Stimulated activated naive CD8-positive, alpha-beta T cell treated with anti-CD3 and anti-CD28 coated beads, Interleukin-15, amount 100 ng/mL, for 72 hours (primary cell): ENCODE results near the gene TRIM43.
"Not testable (repeated sequence)": the region's sequence is repeated elsewhere in the genome, so short reads cannot be mapped to it uniquely, and the experiment has no call there.

Experiments used
- ATAC-seq: fragments of 150-1000 bp; cut with Tn5 transposase; 2 replicates; pipeline ENCODE4 v1.10.0; 2021; ENCODE audit warnings: mild to moderate bottlenecking, moderate library complexity
- DNase-seq, 2 donors: peaks; one replicate each; pipeline ENCODE4 v3.0.0; 2021 to 2022
- H3K27ac Mint-ChIP-seq, 2 donors: one replicate each; pipeline ENCODE4 v1.8.0; 2022; ENCODE audit warnings: mild to moderate bottlenecking in 2 of 2, mixed read lengths in 2 of 2, moderate library complexity in 2 of 2
- H3K27me3 Mint-ChIP-seq: one replicate; pipeline ENCODE4 v1.8.0; 2022; ENCODE audit warnings: mixed read lengths
- H3K4me1 Mint-ChIP-seq: one replicate; pipeline ENCODE4 v1.8.0; 2022; ENCODE audit warnings: mild to moderate bottlenecking, mixed read lengths
- H3K4me3 Mint-ChIP-seq, 2 donors: one replicate each; pipeline ENCODE4 v1.8.0; 2022; ENCODE audit warnings: mild to moderate bottlenecking in 2 of 2, mixed read lengths in 2 of 2, moderate library complexity in 1 of 2
- H3K9me3 Mint-ChIP-seq, 2 donors: one replicate each; pipeline ENCODE4 v1.8.0; 2022; ENCODE audit warnings: mixed read lengths in 2 of 2

Gene TRIM43

DNA sequence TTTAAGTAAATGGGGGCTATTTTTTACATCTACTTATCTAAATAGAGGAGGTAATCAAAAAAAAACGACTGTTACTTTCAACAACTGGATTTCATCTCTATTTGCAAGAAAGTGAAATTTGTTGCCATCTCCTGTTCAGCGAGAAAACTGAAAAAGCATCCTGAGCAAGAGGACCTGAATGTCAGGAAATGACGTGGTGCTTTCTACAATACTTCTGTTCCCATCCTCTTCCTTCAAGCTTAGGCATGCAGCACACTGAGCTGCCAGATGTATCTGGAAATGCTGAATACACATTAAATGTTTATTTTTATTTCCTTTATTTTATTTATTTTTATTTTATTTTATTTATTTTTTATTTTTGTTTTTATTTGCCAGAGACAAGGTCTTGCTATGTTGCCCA is 21.2 kb downstream of the TRIM43 start:
- not testable (repeated sequence) for H3K9me3 Mint-ChIP-seq, H3K4me3 Mint-ChIP-seq, H3K27me3 Mint-ChIP-seq, H3K4me1 Mint-ChIP-seq, H3K27ac Mint-ChIP-seq, DNase-seq, ATAC-seq

DNA sequence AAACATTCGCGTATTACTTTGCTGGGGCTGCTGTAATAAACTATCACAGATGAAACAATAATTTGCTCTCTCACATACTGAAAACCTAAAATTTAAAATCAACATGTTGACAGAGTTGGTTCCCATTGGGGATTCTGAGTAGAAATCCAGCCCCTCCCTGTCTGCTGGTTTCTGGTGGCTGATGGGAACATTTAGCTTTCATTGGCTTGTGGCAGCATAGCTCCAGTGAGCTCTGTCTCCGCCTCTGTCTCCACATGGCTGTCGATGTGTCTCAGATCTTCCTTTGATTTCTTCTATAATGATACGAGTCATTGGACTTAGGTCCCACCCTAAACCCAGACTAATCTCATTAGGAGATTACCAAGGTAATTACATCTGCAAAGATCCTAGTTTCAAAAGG is 30.9 kb downstream of the TRIM43 start:
- not testable (repeated sequence) for DNase-seq, H3K27ac Mint-ChIP-seq, ATAC-seq, H3K9me3 Mint-ChIP-seq, H3K4me3 Mint-ChIP-seq, H3K27me3 Mint-ChIP-seq, H3K4me1 Mint-ChIP-seq

DNA sequence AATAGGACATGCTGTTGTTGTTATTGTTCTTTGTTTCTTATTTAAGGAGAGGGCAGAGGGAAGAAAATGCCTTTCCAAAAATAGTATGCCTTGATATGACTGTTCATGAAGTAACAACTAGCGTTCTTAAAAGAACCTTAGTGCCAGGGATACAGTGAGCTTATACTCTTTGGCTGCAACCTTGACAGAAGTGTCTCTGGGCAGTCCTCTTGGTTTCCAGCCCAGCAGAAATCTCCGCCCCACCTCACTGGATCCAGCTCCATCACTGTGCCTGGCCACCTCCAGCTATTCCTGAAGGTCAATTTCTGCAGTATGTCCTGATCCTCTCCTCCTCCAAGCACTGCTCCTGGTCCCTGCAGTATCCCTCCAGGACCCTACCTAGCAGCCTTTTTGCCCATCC is 39.2 kb downstream of the TRIM43 start:
- not testable (repeated sequence) for H3K27me3 Mint-ChIP-seq, H3K4me1 Mint-ChIP-seq, H3K4me3 Mint-ChIP-seq, DNase-seq, ATAC-seq, H3K9me3 Mint-ChIP-seq, H3K27ac Mint-ChIP-seq

- not testable (repeated sequence) for H3K9me3 Mint-ChIP-seq, H3K4me3 Mint-ChIP-seq, ATAC-seq, H3K27ac Mint-ChIP-seq, DNase-seq, H3K4me1 Mint-ChIP-seq, H3K27me3 Mint-ChIP-seq
Observed at GRCh38 chr2:95633626-95634259, 41.9 kb downstream of the TRIM43 start.

GRCh38 chr2:95640515-95641288 is 48.9 kb downstream of the TRIM43 start:
- not testable (repeated sequence) for H3K4me3 Mint-ChIP-seq
- peak; percentile 31 for ATAC-seq

GRCh38 chr2:95641289-95641575 is 49.4 kb downstream of the TRIM43 start:
- H3K9me3 Mint-ChIP-seq, H3K27me3 Mint-ChIP-seq, H3K27ac Mint-ChIP-seq, H3K4me1 Mint-ChIP-seq, ATAC-seq, DNase-seq, H3K4me3 Mint-ChIP-seq: not testable (repeated sequence)

More at GRCh38 chr2:95640515-95641288, 48.9 kb downstream of the TRIM43 start:
- not testable (repeated sequence) for H3K9me3 Mint-ChIP-seq, H3K4me1 Mint-ChIP-seq, H3K27me3 Mint-ChIP-seq, H3K27ac Mint-ChIP-seq, DNase-seq

- not testable (repeated sequence) for H3K9me3 Mint-ChIP-seq, DNase-seq, H3K4me3 Mint-ChIP-seq, H3K27me3 Mint-ChIP-seq, ATAC-seq, H3K4me1 Mint-ChIP-seq, H3K27ac Mint-ChIP-seq
Observed at GRCh38 chr2:95641787-95642186, 50.0 kb downstream of the TRIM43 start.

DNA sequence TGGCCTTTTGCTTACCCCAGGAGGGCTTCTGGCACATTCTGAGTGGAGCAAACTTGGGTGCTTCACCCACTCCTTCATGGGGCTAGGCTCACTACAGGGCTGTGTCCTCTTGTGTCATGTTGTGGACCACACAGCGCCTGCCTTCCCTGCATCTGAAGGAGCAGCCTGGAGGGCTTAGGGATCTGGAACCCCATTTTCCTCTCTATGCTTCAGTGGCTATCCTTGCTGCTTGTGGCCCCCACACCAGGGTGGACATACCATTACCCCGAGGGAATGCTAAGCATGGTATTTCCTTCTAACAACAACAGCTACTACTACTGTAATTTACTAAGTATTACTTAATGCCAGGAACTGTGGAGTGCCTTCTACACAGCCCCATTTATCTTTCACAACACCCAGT is 50.6 kb downstream of the TRIM43 start:
- H3K9me3 Mint-ChIP-seq, H3K4me1 Mint-ChIP-seq, H3K27ac Mint-ChIP-seq, DNase-seq, ATAC-seq, H3K4me3 Mint-ChIP-seq, H3K27me3 Mint-ChIP-seq: not testable (repeated sequence)

- not testable (repeated sequence) for ATAC-seq, H3K4me1 Mint-ChIP-seq, H3K9me3 Mint-ChIP-seq, DNase-seq, H3K4me3 Mint-ChIP-seq, H3K27me3 Mint-ChIP-seq, H3K27ac Mint-ChIP-seq
Observed at GRCh38 chr2:95642951-95643350, 51.1 kb downstream of the TRIM43 start.

DNA sequence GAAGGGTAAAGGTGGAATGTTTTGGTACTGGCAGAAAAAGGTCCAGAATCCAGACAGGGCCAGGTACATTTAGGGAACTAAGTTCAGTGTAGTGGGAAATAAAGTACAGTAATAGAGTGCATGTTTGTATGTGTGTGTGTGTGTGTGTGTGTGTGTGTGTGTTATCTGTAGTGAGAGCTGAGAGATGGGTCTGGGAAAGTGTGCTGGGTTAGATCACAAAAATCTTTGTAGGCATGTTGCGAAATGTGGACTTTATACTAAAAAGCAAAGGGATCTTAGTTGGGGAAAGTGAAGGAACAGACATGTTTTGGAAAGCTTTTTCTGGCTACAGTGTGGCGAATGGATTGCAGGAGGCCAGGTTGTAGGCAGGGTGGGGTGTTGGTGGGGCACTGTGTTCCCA is 53.5 kb downstream of the TRIM43 start:
- DNase-seq, H3K9me3 Mint-ChIP-seq, H3K4me3 Mint-ChIP-seq, H3K27ac Mint-ChIP-seq, H3K27me3 Mint-ChIP-seq, H3K4me1 Mint-ChIP-seq, ATAC-seq: not testable (repeated sequence)

DNA sequence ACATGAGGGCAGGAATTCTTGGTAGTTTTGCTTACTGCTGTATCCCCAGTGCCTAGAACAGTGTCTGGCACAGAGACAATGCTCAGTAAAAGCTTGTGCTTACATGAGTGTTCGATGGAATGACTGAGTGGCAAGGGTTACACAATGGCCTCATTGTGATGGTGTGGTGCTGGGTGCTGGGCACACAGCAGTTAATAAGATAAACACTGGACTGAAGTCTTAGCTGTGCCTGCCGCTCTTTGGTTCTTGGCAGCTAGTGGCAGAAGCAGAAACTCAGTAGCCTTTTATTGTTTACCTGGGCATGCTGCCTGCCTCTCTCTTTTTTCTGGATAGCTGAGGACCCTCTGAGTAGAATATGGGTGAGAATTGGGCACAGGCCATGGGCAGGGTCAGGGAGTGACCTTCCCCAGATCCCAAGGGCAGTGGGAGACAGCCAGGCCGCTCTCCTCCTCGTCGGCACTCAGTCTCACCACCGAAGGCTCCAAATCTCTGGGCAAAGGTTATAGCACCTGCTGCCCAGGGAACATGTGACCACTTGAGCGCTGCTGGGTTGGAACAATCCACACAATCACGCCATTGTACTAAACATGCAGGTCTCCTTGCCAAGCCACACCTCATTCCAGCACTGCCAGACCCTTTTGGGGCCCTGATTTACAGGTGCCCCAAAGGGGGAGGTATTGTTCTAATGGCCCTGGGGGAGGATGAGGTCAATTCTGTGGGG is 54.6 kb downstream of the TRIM43 start:
- not testable (repeated sequence) for DNase-seq, H3K27me3 Mint-ChIP-seq, H3K9me3 Mint-ChIP-seq

DNA sequence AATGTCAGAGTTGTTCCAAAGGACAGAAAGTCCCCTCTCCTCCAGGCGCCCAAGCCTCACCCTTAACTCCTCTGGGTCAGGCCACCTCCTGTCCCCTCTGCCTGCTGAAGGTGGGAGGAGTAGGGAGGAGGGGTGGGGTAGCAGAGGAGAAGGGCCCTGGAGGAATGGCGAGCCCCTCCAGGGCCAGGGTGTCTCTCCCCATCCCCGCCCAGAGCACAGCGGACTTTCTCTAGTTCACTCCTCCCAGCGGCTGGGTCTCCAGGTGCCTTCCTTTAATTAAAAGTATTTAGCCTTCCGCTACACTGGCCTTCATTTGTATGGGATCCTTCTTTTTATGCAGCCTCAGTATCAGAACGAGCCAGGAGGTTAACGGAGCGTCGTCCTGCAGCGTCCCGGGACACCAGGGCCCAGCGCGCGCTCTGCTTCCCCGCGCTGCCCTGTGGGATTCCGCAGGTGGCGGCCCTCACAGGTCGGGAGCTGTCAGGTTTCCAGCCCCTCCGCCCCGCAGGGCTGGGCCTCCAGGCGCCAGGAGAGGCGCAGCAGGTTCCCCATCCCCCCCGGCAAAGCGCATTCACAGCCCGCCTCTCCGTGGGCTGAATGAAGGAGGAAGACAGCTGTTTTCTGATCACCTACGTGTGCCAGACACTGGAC is 57.2 kb downstream of the TRIM43 start:
- H3K27ac Mint-ChIP-seq, H3K27me3 Mint-ChIP-seq, DNase-seq, H3K4me1 Mint-ChIP-seq, ATAC-seq, H3K4me3 Mint-ChIP-seq, H3K9me3 Mint-ChIP-seq: not testable (repeated sequence)

More for the DNA sequence above, 54.6 kb downstream of the TRIM43 start:
- H3K4me1 Mint-ChIP-seq, H3K27ac Mint-ChIP-seq, ATAC-seq, H3K4me3 Mint-ChIP-seq: not testable (repeated sequence)
